Osteocyte (in vitro differentiated cells): ENCODE data around the gene RHEB. TPM values are rescaled to one million over a fixed set of nuclear protein-coding genes. Genes with fewer than 3 reads are reported as not detected.

ENCODE experiments used
- DNase-seq: peaks from one replicate; pipeline ENCODE4 v3.0.0; 2021; ENCODE audit warnings: mixed read lengths; ENCODE audit not compliant: unreplicated experiment; ENCODE audit errors: extremely low spot score
- H3K27ac Mint-ChIP-seq: one replicate; pipeline ENCODE4 v1.8.0; 2021; ENCODE audit warnings: mild to moderate bottlenecking, mixed read lengths; ENCODE audit not compliant: unreplicated experiment
- H3K27me3 Mint-ChIP-seq: one replicate; pipeline ENCODE4 v1.8.0; 2021; ENCODE audit warnings: mixed read lengths; ENCODE audit not compliant: unreplicated experiment
- H3K36me3 Mint-ChIP-seq: one replicate; pipeline ENCODE4 v1.8.0; 2021; ENCODE audit warnings: mixed read lengths; ENCODE audit not compliant: unreplicated experiment
- H3K4me1 Mint-ChIP-seq: one replicate; pipeline ENCODE4 v1.8.0; 2021; ENCODE audit warnings: mixed read lengths; ENCODE audit not compliant: unreplicated experiment
- H3K4me3 Mint-ChIP-seq: one replicate; pipeline ENCODE4 v1.8.0; 2021; ENCODE audit warnings: mild to moderate bottlenecking, moderate library complexity, mixed read lengths; ENCODE audit not compliant: unreplicated experiment
- H3K9me3 Mint-ChIP-seq: one replicate; pipeline ENCODE4 v1.8.0; 2021; ENCODE audit warnings: mixed read lengths; ENCODE audit not compliant: unreplicated experiment
- CTCF ChIP-seq: fragments of 200-600 bp; sonication (generic); IDR thresholded peaks from 2 replicates; pipeline ENCODE4 v1.5.0; 2021; ENCODE audit warnings: antibody characterized with exemption, mild to moderate bottlenecking, moderate library complexity
- total RNA-seq: library from RNA; stranded (reverse); gene quantifications from 2 replicates; pipeline ENCODE4 v1.2.1, GENCODE V29; 2021

RHEB gene
- total RNA-seq, 1 donor from 2014 or later: 97.7 TPM

DNA sequence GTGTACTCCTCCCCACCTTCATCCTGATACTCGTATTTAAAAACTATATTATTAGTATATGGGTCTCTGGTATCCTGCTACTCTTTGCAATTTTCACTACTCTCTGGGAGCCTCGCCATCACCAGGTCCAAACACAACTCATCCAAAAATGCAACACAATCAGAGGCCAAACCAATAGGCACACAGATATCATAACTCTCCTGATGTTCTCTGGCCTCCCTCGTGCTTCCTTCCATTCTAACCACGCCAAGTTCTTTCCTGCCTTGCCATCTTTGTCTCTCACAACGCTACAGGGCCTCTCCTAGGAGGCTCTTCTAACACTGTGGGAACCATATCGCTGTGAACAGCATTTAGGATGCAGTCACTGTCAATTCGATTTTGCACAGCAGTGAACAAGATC lies 7.3 kb downstream of the RHEB start:
- H3K27ac Mint-ChIP-seq: no peak overlapping the region
- no peak overlapping the region for H3K4me3 Mint-ChIP-seq
- H3K4me1 Mint-ChIP-seq: peaks cover 56% of the 10 kb centered on the region
- no peaks in the 10 kb centered on the region for H3K27me3 Mint-ChIP-seq
- peaks cover 6% of the 10 kb centered on the region for H3K9me3 Mint-ChIP-seq
- DNase-seq: no peak
- peaks cover 3% of the 10 kb centered on the region for H3K36me3 Mint-ChIP-seq
- TF ChIP-seq CTCF: no peak

- peaks cover 3% of the 10 kb centered on the region for H3K36me3 Mint-ChIP-seq
- TF ChIP-seq CTCF: no peak
- no peak for DNase-seq
- H3K4me3 Mint-ChIP-seq: no peak overlapping the region
- peaks cover 53% of the 10 kb centered on the region for H3K4me1 Mint-ChIP-seq
- H3K27me3 Mint-ChIP-seq: no peaks in the 10 kb centered on the region
- peaks cover 6% of the 10 kb centered on the region for H3K9me3 Mint-ChIP-seq
- H3K27ac Mint-ChIP-seq: no peak overlapping the region
Observed at GRCh38 chr7:151511946-151512345, 7.7 kb downstream of the RHEB start.

DNA sequence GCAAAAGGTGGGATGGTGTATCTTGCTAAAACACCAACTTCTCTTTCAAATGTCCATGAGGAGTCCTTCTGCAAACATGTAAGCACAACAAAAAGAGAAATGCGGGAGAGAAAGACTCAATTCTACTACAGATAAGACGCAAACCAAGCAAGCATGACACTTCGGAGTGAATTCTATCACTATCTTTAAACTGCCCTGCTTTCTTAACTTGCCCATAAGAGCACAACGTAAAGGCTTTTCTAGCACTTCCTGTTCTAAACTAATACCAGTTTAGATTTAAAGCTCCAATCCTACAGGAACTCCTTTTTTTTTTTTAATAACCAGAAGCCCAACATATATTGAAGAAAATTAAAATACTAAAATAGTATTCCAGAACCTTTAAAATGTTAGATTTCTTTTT lies 8.4 kb downstream of the RHEB start:
- peaks cover 52% of the 10 kb centered on the region for H3K4me1 Mint-ChIP-seq
- peaks cover 6% of the 10 kb centered on the region for H3K9me3 Mint-ChIP-seq
- H3K27me3 Mint-ChIP-seq: no peaks in the 10 kb centered on the region
- TF ChIP-seq CTCF: no peak
- H3K36me3 Mint-ChIP-seq: peaks cover 3% of the 10 kb centered on the region
- H3K27ac Mint-ChIP-seq: no peak overlapping the region
- no peak overlapping the region for H3K4me3 Mint-ChIP-seq
- no peak for DNase-seq

GRCh38 chr7:151509670-151510333 lies 9.9 kb downstream of the RHEB start:
- H3K36me3 Mint-ChIP-seq: peaks cover 3% of the 10 kb centered on the region
- no peak overlapping the region for H3K4me3 Mint-ChIP-seq
- H3K27ac Mint-ChIP-seq: peak overlapping the region; percentile 48
- DNase-seq: no peak
- H3K4me1 Mint-ChIP-seq: peaks cover 45% of the 10 kb centered on the region
- TF ChIP-seq CTCF: no peak
- peaks cover 6% of the 10 kb centered on the region for H3K9me3 Mint-ChIP-seq
- H3K27me3 Mint-ChIP-seq: no peaks in the 10 kb centered on the region

DNA sequence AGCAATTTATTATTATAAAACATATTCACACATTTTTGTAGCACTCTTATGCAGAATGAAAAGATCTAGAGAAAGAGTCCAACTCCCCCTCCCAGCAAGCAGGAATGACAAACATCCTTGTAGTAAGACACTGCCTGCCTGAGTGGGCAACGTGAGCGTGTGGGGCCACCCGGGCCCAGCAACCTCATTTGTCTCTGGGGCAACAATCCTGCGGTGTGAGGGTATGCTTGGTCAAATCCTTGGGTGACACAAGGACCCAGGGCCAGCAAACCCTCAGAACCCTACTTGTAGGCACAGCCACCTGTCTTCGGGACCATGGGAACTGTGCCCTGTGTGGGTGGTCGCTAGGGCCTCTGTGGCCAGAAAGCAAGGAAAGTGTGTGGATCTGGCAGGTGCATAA lies 10.7 kb downstream of the RHEB start:
- Mint-ChIP-seq H3K27ac (no peak overlapping the region), H3K4me1 (peaks cover 39% of the 10 kb centered on the region), H3K27me3 (no peaks in the 10 kb centered on the region), H3K4me3 (no peak overlapping the region), H3K9me3 (peaks cover 2% of the 10 kb centered on the region), H3K36me3 (no peaks in the 10 kb centered on the region)
- DNase-seq: no peak
- no peak for TF ChIP-seq CTCF
